H1 (cell line): ENCODE measurements around the gene GADD45B. TPM values are rescaled to one million over a fixed set of nuclear protein-coding genes. Genes with fewer than 3 reads are reported as not detected.

Experiments
- CTCF ChIA-PET: fragments of 300-600 bp; sonication (Branson Sonifier 250); formaldehyde crosslinking; loops from one replicate; lab custom pipeline; 2021; ENCODE audit not compliant: partially characterized antibody; lab: Charles Lee
- POLR2A ChIA-PET: fragments of 300-600 bp; sonication (Branson Sonifier 250); formaldehyde crosslinking; loops from one replicate; lab custom pipeline; 2021; ENCODE audit warnings: inconsistent platforms; ENCODE audit not compliant: partially characterized antibody; lab: Charles Lee
- DNase-seq, 2 experiments: peaks; one replicate each; pipeline versions ENCODE4 v3.0.0 to v3.0.0-alpha.2; 2010 to 2022; ENCODE audit warnings: low spot score in 2 of 2, low read depth in 1 of 2, mixed read lengths in 1 of 2
- FAIRE-seq: peaks from 2 replicates; lab custom pipeline; 2011; peaks lifted over from hg19 to GRCh38; lab: Jason Lieb, UNC
- H2AFZ ChIP-seq: 2 replicates; pipeline ENCODE4 v1.8.1; 2012; ENCODE audit warnings: low read length, inconsistent platforms
- H2AK5ac ChIP-seq: 2 replicates; pipeline ENCODE4 v1.6.1; 2013; ENCODE audit warnings: low read depth, low read length
- H2BK120ac ChIP-seq: replicated peaks from 2 replicates; pipeline ENCODE3; 2013; ENCODE audit warnings: low read depth, low read length, inconsistent platforms
- H2BK12ac ChIP-seq: 2 replicates; pipeline ENCODE4 v1.6.1; 2013; ENCODE audit warnings: low read depth, low read length
- H2BK15ac ChIP-seq: 2 replicates; pipeline ENCODE4 v1.6.1; 2013; ENCODE audit warnings: low read length
- H2BK20ac ChIP-seq: 2 replicates; pipeline ENCODE4 v1.6.1; 2013; ENCODE audit warnings: low read length
- H2BK5ac ChIP-seq: 2 replicates; pipeline ENCODE4 v1.6.1; 2013; ENCODE audit warnings: low read depth, low read length
- H3K14ac ChIP-seq: 2 replicates; pipeline ENCODE4 v1.6.1; 2013; ENCODE audit warnings: inconsistent platforms; ENCODE audit not compliant: insufficient read length
- H3K18ac ChIP-seq: 2 replicates; pipeline ENCODE4 v1.6.1; 2013; ENCODE audit warnings: low read length; ENCODE audit errors: extremely low read depth
- H3K23ac ChIP-seq: 2 replicates; pipeline ENCODE4 v1.6.1; 2013; ENCODE audit warnings: inconsistent platforms; ENCODE audit not compliant: insufficient read length
- H3K23me2 ChIP-seq: 2 replicates; pipeline ENCODE4 v1.6.1; 2013; ENCODE audit warnings: low read depth, low read length
- H3K27ac ChIP-seq: 2 replicates; pipeline ENCODE4 v1.6.1; 2011; ENCODE audit warnings: low read depth, low read length, inconsistent platforms
- H3K27me3 ChIP-seq, 4 experiments: replicated peaks in 1 of 4; 1 replicate in 1 of 4; 2 replicates in 3 of 4; pipeline versions ENCODE4 v1.6.1 to v1.8.1; 2011 to 2013; ENCODE audit warnings: low read length in 3 of 4, mild to moderate bottlenecking in 3 of 4, inconsistent platforms in 2 of 4, mixed read lengths in 2 of 4, moderate library complexity in 1 of 4; ENCODE audit not compliant: control insufficient read depth in 3 of 4, insufficient read depth in 3 of 4; ENCODE audit errors: extremely low read depth in 1 of 4
- H3K36me3 ChIP-seq, 4 experiments: 2 replicates each; pipeline versions ENCODE4 v1.6.1 to v1.8.1; 2011 to 2013; ENCODE audit warnings: mild to moderate bottlenecking in 4 of 4, low read length in 3 of 4, moderate library complexity in 2 of 4, control low read depth in 1 of 4, inconsistent platforms in 1 of 4; ENCODE audit not compliant: insufficient read depth in 4 of 4, control insufficient read depth in 2 of 4
- H3K4ac ChIP-seq: replicated peaks from 2 replicates; pipeline ENCODE3; 2013; ENCODE audit warnings: low read length, low read depth, mixed read lengths, inconsistent platforms; ENCODE audit not compliant: insufficient read length
- H3K4me1 ChIP-seq, 4 experiments: replicated peaks in 1 of 4; 1 replicate in 1 of 4; 2 replicates in 3 of 4; pipeline versions ENCODE4 v1.6.1 to v1.8.1; 2011 to 2013; ENCODE audit warnings: low read length in 3 of 4, inconsistent platforms in 2 of 4, mixed read lengths in 1 of 4; ENCODE audit not compliant: insufficient read depth in 4 of 4, control insufficient read depth in 3 of 4
- H3K4me2 ChIP-seq, 2 experiments: 2 replicates each; pipeline versions ENCODE4 v1.6.1 to v1.8.1; 2011 to 2013; ENCODE audit warnings: low read depth in 2 of 2, low read length in 2 of 2, control low read depth in 1 of 2, inconsistent platforms in 1 of 2, mild to moderate bottlenecking in 1 of 2; ENCODE audit not compliant: insufficient read depth in 1 of 2
- H3K4me3 ChIP-seq, 4 experiments: fragments of 200-600, 300-600 bp in 1 of 4; sonication (generic), shearing (Covaris generic), sonication (Bioruptor Twin) in 1 of 4; 2 replicates each; pipeline versions ENCODE4 v1.5.1 to v1.8.1; 2011 to 2016; ENCODE audit warnings: low read length in 4 of 4, low read depth in 3 of 4, control low read depth in 2 of 4, inconsistent platforms in 2 of 4, mild to moderate bottlenecking in 2 of 4, mixed read lengths in 1 of 4, moderate library complexity in 1 of 4; ENCODE audit not compliant: insufficient read depth in 2 of 4; ENCODE audit errors: extremely low read depth in 1 of 4
- H3K56ac ChIP-seq: replicated peaks from 2 replicates; pipeline ENCODE3; 2013; ENCODE audit warnings: low read depth, mild to moderate bottlenecking, mixed read lengths, low read length, inconsistent platforms; ENCODE audit not compliant: insufficient read length
- H3K79me1 ChIP-seq: 2 replicates; pipeline ENCODE4 v1.6.1; 2013; ENCODE audit warnings: low read depth, low read length, control low read depth
- H3K79me2 ChIP-seq, 2 experiments: 2 replicates each; pipeline versions ENCODE4 v1.6.1 to v1.8.1; 2012 to 2013; ENCODE audit warnings: low read length in 2 of 2, mild to moderate bottlenecking in 2 of 2, inconsistent platforms in 1 of 2; ENCODE audit not compliant: insufficient read depth in 2 of 2, control insufficient read depth in 1 of 2
- H3K9ac ChIP-seq, 4 experiments: replicated peaks in 1 of 4; 1 replicate in 1 of 4; 2 replicates in 3 of 4; pipeline versions ENCODE4 v1.6.1 to v1.8.1; 2011 to 2013; ENCODE audit warnings: low read depth in 3 of 4, low read length in 3 of 4, control low read depth in 2 of 4, mild to moderate bottlenecking in 2 of 4, moderate library complexity in 2 of 4, inconsistent platforms in 1 of 4; ENCODE audit errors: extremely low read depth in 1 of 4
- H3K9me3 ChIP-seq, 2 experiments: 2 replicates each; pipeline versions ENCODE4 v1.6.1 to v1.8.1; 2012 to 2013; ENCODE audit warnings: mild to moderate bottlenecking in 2 of 2, moderate library complexity in 2 of 2, control low read depth in 1 of 2, inconsistent platforms in 1 of 2, low read depth in 1 of 2, low read length in 1 of 2, mixed read lengths in 1 of 2; ENCODE audit not compliant: insufficient read depth in 2 of 2
- H4K20me1 ChIP-seq, 2 experiments: replicated peaks in 1 of 2; 2 replicates each; pipeline versions ENCODE3 to v1.8.1; 2011 to 2013; ENCODE audit warnings: inconsistent platforms in 2 of 2, low read length in 2 of 2, mild to moderate bottlenecking in 1 of 2; ENCODE audit not compliant: insufficient read depth in 2 of 2, control insufficient read depth in 1 of 2
- H4K5ac ChIP-seq: 2 replicates; pipeline ENCODE4 v1.6.1; 2013; ENCODE audit warnings: low read length, low read depth, mixed read lengths, inconsistent platforms; ENCODE audit not compliant: insufficient read length
- H4K8ac ChIP-seq: 2 replicates; pipeline ENCODE4 v1.8.0; 2013; ENCODE audit warnings: mild to moderate bottlenecking, moderate library complexity, low read length, inconsistent platforms; ENCODE audit not compliant: insufficient read depth; ENCODE audit errors: extremely low read depth
- H4K91ac ChIP-seq: replicated peaks from 2 replicates; pipeline ENCODE3; 2013; ENCODE audit warnings: low read length, mixed read lengths, inconsistent platforms; ENCODE audit not compliant: insufficient read length
- HDAC6 ChIP-seq: IDR thresholded peaks from one replicate; pipeline ENCODE4 v1.7.1; 2012; ENCODE audit warnings: low read depth, mild to moderate bottlenecking, inconsistent platforms, low read length, moderate library complexity
- POLR2A ChIP-seq, 2 experiments: IDR thresholded peaks; 1 replicate in 1 of 2; 2 replicates in 1 of 2; pipeline ENCODE4 v1.6.1; 2011; ENCODE audit warnings: low read depth in 2 of 2, low read length in 2 of 2, mild to moderate bottlenecking in 2 of 2; ENCODE audit errors: control extremely low read depth in 1 of 2
- RXRA ChIP-seq: IDR thresholded peaks from 2 replicates; pipeline ENCODE4 v1.6.1; 2011; ENCODE audit warnings: low read depth, mild to moderate bottlenecking, low read length, moderate library complexity; ENCODE audit not compliant: insufficient read depth
- YY1 ChIP-seq: IDR thresholded peaks from 2 replicates; pipeline ENCODE4 v1.6.1; 2011; ENCODE audit warnings: low read depth, mild to moderate bottlenecking, low read length
- WGBS, 2 experiments: shearing (Covaris generic) in 1 of 2; methylation state at CpG; one replicate each; pipeline versions ENCODE4 v1.1.6 to v1.1.7; 2013 to 2015; ENCODE audit warnings: low lambda C conversion rate in 2 of 2, mixed read lengths in 2 of 2, inconsistent platforms in 1 of 2, low coverage in 1 of 2, missing lambda C conversion rate in 1 of 2; ENCODE audit not compliant: insufficient replicate concordance in 2 of 2, insufficient coverage in 1 of 2, insufficient read length in 1 of 2; ENCODE audit errors: extremely low coverage in 1 of 2, missing lambda C conversion rate in 1 of 2; 5-methylcytosine and 5-hydroxymethylcytosine counted together
- polyA plus RNA-seq, 7 experiments: library from polyadenylated mRNA; depleted of rRNA in 3 of 7; stranded (reverse) in 5 of 7; unstranded in 2 of 7; fragments of >200 nt in 5 of 7; fragments of 200-250 nt in 2 of 7; gene quantifications; 1 replicate in 5 of 7; 2 replicates in 1 of 7; 4 replicates in 1 of 7; pipeline versions ENCODE4 v1.2.1 to v1.2.3, GENCODE V29; 2011 to 2013; ENCODE audit warnings: missing spikeins in 2 of 7, mixed read lengths in 2 of 7
- total RNA-seq: library from RNA; stranded (reverse); fragmentation: NEBNext Ultra II Directional; extraction: Animal tissue kit (Norgen Biotek cat#: 25700); gene quantifications from 2 replicates; pipeline ENCODE4 v1.2.1, GENCODE V29; 2021

The GADD45B gene
- total and polyA plus RNA-seq, 2 of the 8 experiments (the other 6 are each of a cell fraction or from before 2014, with no cell fraction given) = 7.4 to 11.4 TPM

DNA sequence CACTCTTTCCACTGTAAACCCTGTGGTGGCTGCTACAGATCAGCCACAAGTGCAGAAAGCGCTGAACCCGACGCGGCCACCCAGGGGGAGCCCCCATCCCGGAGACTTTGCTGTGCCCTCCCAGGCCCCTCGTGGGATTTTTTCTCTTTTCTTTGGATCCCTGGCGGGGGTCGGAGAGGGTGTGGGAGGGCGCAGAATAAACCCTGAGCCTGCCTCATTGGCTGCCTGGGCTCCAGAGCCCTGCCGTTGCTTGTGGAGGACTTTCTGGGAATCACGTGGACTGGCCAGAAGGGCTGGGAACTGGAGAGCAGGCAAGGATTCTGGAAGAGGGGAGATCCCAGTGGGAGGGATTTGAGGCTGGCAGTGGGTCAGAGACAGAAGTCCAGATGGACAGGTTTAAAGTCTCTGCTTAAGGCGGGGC lies 24.9 kb downstream of the GADD45B start:
- Histone ChIP-seq H3K79me2 (no peaks in the 10 kb centered on the region), H2BK20ac (no peak overlapping the region), H4K8ac (no peak overlapping the region; the same call in 1 of the 2 replicates), H2BK120ac (no peak overlapping the region), H2BK15ac (no peak overlapping the region), H2AFZ (no peak overlapping the region), H2BK12ac (no peak overlapping the region), H3K9ac (no peak overlapping the region), H3K23ac (no peak overlapping the region), H4K20me1 (no peaks in the 10 kb centered on the region), H3K4ac (no peak overlapping the region), H3K27me3 (peaks cover 0 to 3% (median under 1%) of the 10 kb centered on the region in 4 experiments; a peak in 2 of 7 replicates), H3K14ac (no peak overlapping the region), H3K27ac (no peak overlapping the region), H3K4me2 (no peak overlapping the region), H3K23me2 (no peaks in the 10 kb centered on the region), H3K9me3 (no peaks in the 10 kb centered on the region), H3K18ac (no peak overlapping the region), H4K5ac (no peak overlapping the region), H3K56ac (no peak overlapping the region), H3K4me1 (peaks cover 1 to 7% (median 5%) of the 10 kb centered on the region in 4 experiments; a peak in 6 of 7 replicates), H3K4me3 (no peak overlapping the region), H3K79me1 (no peaks in the 10 kb centered on the region), H2BK5ac (no peak overlapping the region), H4K91ac (no peak overlapping the region), H3K36me3 (no peaks in the 10 kb centered on the region), H2AK5ac (no peak overlapping the region)
- 77% methylated on average over 12 of the region's 12 CpGs; no CpG with 5 or more reads in 1 of the 2 experiments for WGBS, 2 experiments
- POLR2A ChIA-PET = no interaction called here
- DNase-seq (no peak), FAIRE-seq (no peak)
- no peak for TF ChIP-seq YY1
- no peak for TF ChIP-seq POLR2A (IDR thresholded peaks at IDR 0.05; ENCODE audit: control extremely low read depth in 1 of 2, low read depth in 2 of 2, low read length in 2 of 2)
- no peak for TF ChIP-seq HDAC6
- no peak for TF ChIP-seq RXRA
- CTCF ChIA-PET = interaction anchor here (1.6 kb wide), 1 partner anchor 23 kb away, joined by 4 read pairs; no protein-coding TSS in a partner anchor
